ENCODE measurements around the gene F13B. TPM values are rescaled to one million over a fixed set of nuclear protein-coding genes. Genes with fewer than 3 reads are reported as not detected.

The F13B gene, protein sequence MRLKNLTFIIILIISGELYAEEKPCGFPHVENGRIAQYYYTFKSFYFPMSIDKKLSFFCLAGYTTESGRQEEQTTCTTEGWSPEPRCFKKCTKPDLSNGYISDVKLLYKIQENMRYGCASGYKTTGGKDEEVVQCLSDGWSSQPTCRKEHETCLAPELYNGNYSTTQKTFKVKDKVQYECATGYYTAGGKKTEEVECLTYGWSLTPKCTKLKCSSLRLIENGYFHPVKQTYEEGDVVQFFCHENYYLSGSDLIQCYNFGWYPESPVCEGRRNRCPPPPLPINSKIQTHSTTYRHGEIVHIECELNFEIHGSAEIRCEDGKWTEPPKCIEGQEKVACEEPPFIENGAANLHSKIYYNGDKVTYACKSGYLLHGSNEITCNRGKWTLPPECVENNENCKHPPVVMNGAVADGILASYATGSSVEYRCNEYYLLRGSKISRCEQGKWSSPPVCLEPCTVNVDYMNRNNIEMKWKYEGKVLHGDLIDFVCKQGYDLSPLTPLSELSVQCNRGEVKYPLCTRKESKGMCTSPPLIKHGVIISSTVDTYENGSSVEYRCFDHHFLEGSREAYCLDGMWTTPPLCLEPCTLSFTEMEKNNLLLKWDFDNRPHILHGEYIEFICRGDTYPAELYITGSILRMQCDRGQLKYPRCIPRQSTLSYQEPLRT
- not detected for total RNA-seq

DNA sequence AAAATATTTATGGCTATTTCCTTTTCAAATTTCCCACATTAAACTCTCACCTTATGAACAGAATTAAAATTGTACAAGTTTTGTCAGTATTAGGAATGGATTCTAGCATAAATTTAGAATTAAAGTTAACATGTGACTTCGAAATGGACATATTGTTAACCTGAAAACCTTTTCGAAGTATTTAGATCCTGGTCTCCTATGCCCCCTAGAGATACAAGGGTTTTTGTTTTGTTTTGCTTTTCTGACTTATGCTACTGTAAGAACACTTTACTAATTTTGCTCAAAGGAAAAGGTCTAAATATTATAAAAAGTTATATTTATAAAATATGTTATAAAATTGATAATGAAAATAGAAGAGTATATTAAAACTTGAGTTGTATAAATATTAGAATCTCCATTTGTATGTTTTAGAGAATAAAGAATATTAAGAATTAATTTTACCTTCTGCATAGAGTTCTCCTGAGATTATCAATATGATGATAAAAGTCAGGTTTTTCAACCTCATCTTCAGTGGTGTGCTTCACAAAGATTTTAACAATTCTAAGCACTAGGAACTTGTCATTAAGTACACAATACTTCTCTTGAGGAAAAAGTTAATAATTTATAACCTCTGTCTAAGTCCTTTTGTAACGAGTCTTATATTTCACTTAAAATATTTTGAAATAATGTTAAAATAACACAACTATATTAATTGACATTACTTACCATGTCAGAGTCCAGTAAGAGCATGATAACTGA is at the start of gene F13B:
Gene F13B, minus strand, starts transcription at position 542 of the 738 bp plus-strand sequence. Its CDS starts 37 bp downstream, at position 505.
- intact Hi-C loops (cut with DNase I) = no loop called here
- Histone ChIP-seq H3K4me3 (no peak within 1 kb of the TSS), H3K9me3 (no peaks in the 10 kb centered on the region), H3K36me3 (no peaks in the 10 kb centered on the region), H3K4me1 (no peaks in the 10 kb centered on the region), H3K27ac (no peak within 1 kb of the TSS), H3K27me3 (no peaks in the 10 kb centered on the region)
- DNase-seq (ENCODE audit: extremely low spot score in 2 of 2) = no peak
- TF ChIP-seq POLR2AphosphoS5 (IDR thresholded peaks at IDR 0.05; ENCODE audit: insufficient read depth in 1 of 2, low read depth in 1 of 2) = no peak
- TF ChIP-seq POLR2A (IDR thresholded peaks at IDR 0.05) = no peak
- TF ChIP-seq CTCF (IDR thresholded peaks at IDR 0.05) = no peak

GRCh38 chr1:197116156-197116555 is 49.1 kb upstream of the F13B start:
- no peaks in the 10 kb centered on the region for H3K9me3 ChIP-seq
- intact Hi-C loops (cut with DNase I) = no loop called here
- H3K36me3 ChIP-seq = no peaks in the 10 kb centered on the region
- H3K4me3 ChIP-seq = no peak overlapping the region
- H3K27ac ChIP-seq = no peak overlapping the region
- TF ChIP-seq POLR2A (IDR thresholded peaks at IDR 0.05) (no peak), POLR2AphosphoS5 (IDR thresholded peaks at IDR 0.05; ENCODE audit: insufficient read depth in 1 of 2, low read depth in 1 of 2) (no peak), CTCF (IDR thresholded peaks at IDR 0.05) (no peak)
- H3K4me1 ChIP-seq = no peaks in the 10 kb centered on the region
- no peak for DNase-seq (ENCODE audit: extremely low spot score in 2 of 2)
- H3K27me3 ChIP-seq = no peaks in the 10 kb centered on the region

GRCh38 chr1:197106869-197107268 is 39.8 kb upstream of the F13B start:
- TF ChIP-seq POLR2AphosphoS5 (IDR thresholded peaks at IDR 0.05; ENCODE audit: insufficient read depth in 1 of 2, low read depth in 1 of 2) = no peak
- TF ChIP-seq POLR2A (IDR thresholded peaks at IDR 0.05) = no peak
- no peak for TF ChIP-seq CTCF (IDR thresholded peaks at IDR 0.05)
- DNase-seq (ENCODE audit: extremely low spot score in 2 of 2) = no peak
- intact Hi-C loops (cut with DNase I) = no loop called here
- H3K27me3 ChIP-seq = no peaks in the 10 kb centered on the region
- H3K27ac ChIP-seq = no peak overlapping the region
- H3K4me1 ChIP-seq = no peaks in the 10 kb centered on the region
- H3K36me3 ChIP-seq = no peaks in the 10 kb centered on the region
- H3K4me3 ChIP-seq = no peak overlapping the region
- no peaks in the 10 kb centered on the region for H3K9me3 ChIP-seq

DNA sequence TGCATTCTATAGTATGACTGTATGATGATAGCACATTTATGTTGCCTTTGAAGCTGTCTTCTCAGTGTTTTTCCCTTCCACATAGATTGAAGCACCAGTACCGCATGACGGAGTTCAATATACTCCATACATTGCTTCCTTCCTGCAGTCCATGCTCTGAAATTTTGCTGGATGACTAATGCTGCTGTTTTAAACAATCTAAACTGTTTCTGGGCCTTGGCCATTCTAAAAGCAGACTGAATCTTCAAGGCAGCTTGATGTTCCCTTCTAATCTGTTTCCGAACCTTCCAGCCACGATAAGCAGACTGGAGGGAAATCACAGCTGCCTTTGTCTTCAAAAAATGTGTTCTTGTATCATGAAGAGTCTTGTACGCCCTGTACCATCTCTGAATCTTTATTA is 36.2 kb upstream of the F13B start:
- intact Hi-C loops (cut with DNase I) = no loop called here
- Histone ChIP-seq H3K4me3 (no peak overlapping the region), H3K9me3 (no peaks in the 10 kb centered on the region), H3K36me3 (no peaks in the 10 kb centered on the region), H3K27me3 (no peaks in the 10 kb centered on the region), H3K27ac (no peak overlapping the region), H3K4me1 (no peaks in the 10 kb centered on the region)
- TF ChIP-seq POLR2A (IDR thresholded peaks at IDR 0.05) = no peak
- no peak for TF ChIP-seq CTCF (IDR thresholded peaks at IDR 0.05)
- no peak for TF ChIP-seq POLR2AphosphoS5 (IDR thresholded peaks at IDR 0.05; ENCODE audit: insufficient read depth in 1 of 2, low read depth in 1 of 2)
- DNase-seq (ENCODE audit: extremely low spot score in 2 of 2) = no peak

Measured in vagina (tissue), 2 donors.